Pancreas (tissue), 10 donors: ENCODE measurements around the gene NAV2. TPM values are rescaled to one million over a fixed set of nuclear protein-coding genes. Genes with fewer than 3 reads are reported as not detected.

ENCODE experiments used
- ATAC-seq, 4 donors: fragments of 200-7000 bp; cut with Tn5 transposase; one replicate each; pipeline versions ENCODE4 v1.8.0 to v1.9.1; 2020; ENCODE audit warnings: mild to moderate bottlenecking in 4 of 4, moderate library complexity in 4 of 4
- DNase-seq, 6 donors: peaks; one replicate each; pipeline ENCODE4 v3.0.0-alpha.2; 2020
- FAIRE-seq: peaks from 2 replicates; lab custom pipeline; 2012; peaks lifted over from hg19 to GRCh38; lab: Jason Lieb, UNC
- H3K27ac ChIP-seq, 4 donors: fragments of 200-600 bp; sonication (generic); 1 replicate in 3 of 4; 2 replicates in 1 of 4; pipeline versions ENCODE4 v1.5.0 to v1.8.0; 2020
- H3K27me3 ChIP-seq, 4 donors: fragments of 200-600 bp; one replicate each; pipeline ENCODE4 v1.8.0; 2021
- H3K36me3 ChIP-seq, 3 donors: fragments of 200-600 bp; sonication (generic) in 1 of 3; one replicate each; pipeline versions ENCODE4 v1.5.0 to v1.8.0; 2020 to 2021
- H3K4me1 ChIP-seq, 3 donors: fragments of 200-600 bp; one replicate each; pipeline ENCODE4 v1.8.0; 2021
- H3K4me3 ChIP-seq, 4 donors: fragments of 200-600 bp; sonication (generic) in 2 of 4; one replicate each; pipeline versions ENCODE4 v1.5.0 to v1.8.0; 2020 to 2021
- H3K9me3 ChIP-seq, 4 donors: fragments of 200-600 bp; one replicate each; pipeline ENCODE4 v1.8.0; 2021
- WGBS, 2 donors: extraction: QIAGEN DNeasy Blood & Tissue Kit; methylation state at CpG; one replicate each; pipeline ENCODE4 v1.1.7; 2013; 5-methylcytosine and 5-hydroxymethylcytosine counted together
- intact Hi-C, 3 donors: fragments of 100-400 bp; cut with DNase I; formaldehyde crosslinking; loops; one replicate each; pipeline versions ENCODE4 v1.11.1 to v1.14.2; 2022
- polyA plus RNA-seq, 2 donors: library from polyadenylated mRNA; stranded (reverse); fragments of 200-250 nt; gene quantifications; one replicate each; pipeline ENCODE4 v1.2.3, GENCODE V29; 2013
- total RNA-seq, 6 donors: library from RNA; stranded (reverse); fragmentation: NEBNext Ultra II Directional in 4 of 6; extraction: Animal tissue kit (Norgen Biotek cat#: 25700) in 4 of 6; gene quantifications; one replicate each; pipeline versions ENCODE4 v1.2.1 to v1.2.4, GENCODE V29; 2021 to 2023
- TF ChIP-seq, protein P1 (sequence below), 4 donors: fragments of 200-600 bp; sonication (generic) in 3 of 4; IDR thresholded peaks; one replicate each; pipeline versions ENCODE4 v1.5.0 to v1.8.0; 2021; ENCODE audit warnings: antibody characterized with exemption in 4 of 4
- donor health status: healthy with polysubstance abuse.
- donor health status: DM: no; HTN: no; CAD: no; lungs with moderate emphysema.
- donor health status: DM: no; HTN: no; CAD: no.
- donor health status: control.
- donor health status: control.
- donor health status: Bipolar disorder and iron deficiency.
- donor health status: DM: yes; HTN: yes; CAD: no.
- donor health status: DM: no; HTN: no; CAD: no.
- donor health status: DM: no; HTN: no; CAD: no.
- donor health status: DM: yes; HTN: yes; CAD: no.

The NAV2 gene
- total and polyA plus RNA-seq, 8 donors: 5.8 to 26.9 (median 16.3) TPM

DNA sequence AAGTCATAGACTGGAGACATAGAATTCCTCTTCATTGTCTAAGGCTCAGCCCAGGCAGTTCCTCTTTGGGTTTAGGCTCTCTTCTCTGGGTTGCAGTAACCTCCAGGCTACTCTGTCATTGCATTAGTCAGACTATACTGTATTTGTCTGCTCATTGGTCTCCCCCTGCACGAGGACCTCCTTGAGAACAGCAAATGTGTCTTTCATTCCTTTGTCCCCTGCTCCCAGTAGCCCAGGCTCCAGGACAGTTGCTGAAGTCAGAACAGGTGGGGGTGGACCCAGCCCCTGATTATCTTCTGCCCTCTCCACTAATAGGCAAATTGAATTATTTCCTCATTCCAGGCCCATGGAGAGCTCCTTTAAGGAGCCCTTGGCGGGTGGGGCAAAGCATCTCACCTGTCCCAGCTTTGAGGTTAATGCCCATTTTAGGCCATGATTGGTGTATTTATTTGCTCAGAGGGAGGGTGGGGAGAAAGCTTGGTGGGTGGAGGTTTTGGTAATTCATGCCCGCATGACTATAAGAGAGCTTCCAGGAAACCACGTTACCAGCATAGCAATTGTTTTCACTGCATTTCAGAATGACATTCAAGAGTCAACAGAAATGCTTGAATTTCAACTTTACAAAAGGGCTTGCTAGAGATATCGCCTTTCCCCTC lies 40.9 kb downstream of the NAV2 start:
- 92 to 94% methylated on average over 5 of the region's 5 CpGs for WGBS, 2 donors
- ATAC-seq (peak in 2 of 4 donors; percentile 55 to 68), FAIRE-seq (no peak), DNase-seq (no peak)
- intact Hi-C loops: no loop called here
- no peaks in the 10 kb centered on the region for H3K4me1 ChIP-seq
- H3K27me3 ChIP-seq: no peaks in the 10 kb centered on the region
- H3K9me3 ChIP-seq: no peaks in the 10 kb centered on the region
- no peak overlapping the region for H3K27ac ChIP-seq
- no peak overlapping the region for H3K4me3 ChIP-seq
- TF ChIP-seq, protein P1, sequence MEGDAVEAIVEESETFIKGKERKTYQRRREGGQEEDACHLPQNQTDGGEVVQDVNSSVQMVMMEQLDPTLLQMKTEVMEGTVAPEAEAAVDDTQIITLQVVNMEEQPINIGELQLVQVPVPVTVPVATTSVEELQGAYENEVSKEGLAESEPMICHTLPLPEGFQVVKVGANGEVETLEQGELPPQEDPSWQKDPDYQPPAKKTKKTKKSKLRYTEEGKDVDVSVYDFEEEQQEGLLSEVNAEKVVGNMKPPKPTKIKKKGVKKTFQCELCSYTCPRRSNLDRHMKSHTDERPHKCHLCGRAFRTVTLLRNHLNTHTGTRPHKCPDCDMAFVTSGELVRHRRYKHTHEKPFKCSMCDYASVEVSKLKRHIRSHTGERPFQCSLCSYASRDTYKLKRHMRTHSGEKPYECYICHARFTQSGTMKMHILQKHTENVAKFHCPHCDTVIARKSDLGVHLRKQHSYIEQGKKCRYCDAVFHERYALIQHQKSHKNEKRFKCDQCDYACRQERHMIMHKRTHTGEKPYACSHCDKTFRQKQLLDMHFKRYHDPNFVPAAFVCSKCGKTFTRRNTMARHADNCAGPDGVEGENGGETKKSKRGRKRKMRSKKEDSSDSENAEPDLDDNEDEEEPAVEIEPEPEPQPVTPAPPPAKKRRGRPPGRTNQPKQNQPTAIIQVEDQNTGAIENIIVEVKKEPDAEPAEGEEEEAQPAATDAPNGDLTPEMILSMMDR (IDR thresholded peaks at IDR 0.05): no peak
- H3K36me3 ChIP-seq: no peaks in the 10 kb centered on the region

DNA sequence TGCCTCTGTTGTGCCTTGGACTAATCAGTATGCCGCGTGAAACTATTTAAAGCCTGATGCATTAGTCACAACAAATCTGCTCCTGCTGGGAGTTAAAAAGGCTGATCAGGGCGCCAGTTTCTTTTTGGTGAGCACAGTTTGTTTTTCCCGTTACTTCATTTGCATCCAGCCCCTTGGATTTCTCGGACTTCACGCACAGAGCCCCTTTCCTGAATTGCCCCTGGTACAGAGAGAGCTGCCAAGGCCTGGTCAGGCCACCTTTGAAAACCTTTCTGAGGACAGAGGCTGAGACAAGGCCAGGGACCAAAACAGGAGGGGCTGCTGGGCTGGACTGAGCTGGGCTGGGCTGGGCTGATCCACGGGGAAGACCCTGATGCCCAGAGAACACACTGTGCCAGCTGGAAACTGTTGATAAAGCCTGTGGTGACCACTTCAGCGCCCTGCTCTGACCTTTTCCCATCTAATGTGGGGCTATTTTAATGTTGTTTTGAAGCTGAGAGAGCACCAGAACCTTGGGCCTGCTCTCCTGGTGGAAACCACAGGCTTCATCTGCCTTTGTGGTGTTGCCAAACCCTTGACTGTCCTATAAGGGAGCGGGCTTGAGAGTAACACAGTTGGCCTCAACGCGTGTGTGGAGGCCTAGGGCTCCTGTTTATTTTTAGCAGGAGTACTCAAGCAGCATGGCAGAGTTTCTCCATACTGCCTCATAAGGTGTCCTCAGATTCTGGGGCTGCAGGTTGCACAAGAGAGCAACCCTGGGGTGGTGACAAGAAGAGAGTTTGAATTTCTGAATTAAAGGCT lies 44.2 kb downstream of the NAV2 start:
- no peaks in the 10 kb centered on the region for H3K27me3 ChIP-seq
- H3K9me3 ChIP-seq: no peaks in the 10 kb centered on the region
- ATAC-seq (no peak), DNase-seq (no peak), FAIRE-seq (no peak)
- WGBS, 2 donors: 84 to 87% methylated on average over 11 of the region's 11 CpGs
- intact Hi-C loops: no loop called here
- H3K4me3 ChIP-seq: no peak overlapping the region
- no peak overlapping the region for H3K27ac ChIP-seq
- H3K36me3 ChIP-seq: no peaks in the 10 kb centered on the region
- no peaks in the 10 kb centered on the region for H3K4me1 ChIP-seq
- TF ChIP-seq, protein P1 (IDR thresholded peaks at IDR 0.05): no peak

DNA sequence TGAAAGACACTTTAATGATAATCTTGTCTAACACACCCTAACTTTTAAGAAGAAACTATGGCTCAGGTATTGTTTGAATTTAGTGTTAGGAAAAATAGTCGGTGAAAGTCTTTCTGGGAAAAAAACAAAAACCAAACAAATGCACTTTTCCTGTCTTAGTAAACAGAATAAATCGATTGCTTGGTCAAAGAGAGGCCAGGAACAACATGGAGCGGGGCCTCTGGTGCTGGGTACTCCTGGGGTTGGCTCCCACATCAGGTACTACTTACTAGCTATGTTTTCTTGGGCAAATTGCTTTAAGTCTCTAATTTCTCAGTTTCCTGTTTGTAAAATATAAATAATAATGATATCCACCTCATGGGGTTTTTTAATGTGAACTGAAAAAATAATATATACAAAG lies 46.8 kb downstream of the NAV2 start:
- Histone ChIP-seq H3K27ac (no peak overlapping the region), H3K9me3 (no peaks in the 10 kb centered on the region), H3K4me3 (no peak overlapping the region), H3K4me1 (peaks cover 0 to 4% (median 0%) of the 10 kb centered on the region in 3 donors), H3K36me3 (no peaks in the 10 kb centered on the region), H3K27me3 (no peaks in the 10 kb centered on the region)
- no peak for DNase-seq
- no peak for ATAC-seq
- no peak for FAIRE-seq
- TF ChIP-seq, protein P1 (IDR thresholded peaks at IDR 0.05): no peak
- intact Hi-C loops: no loop called here
- WGBS, 2 donors: 45 to 55% methylated on average over 3 of the region's 3 CpGs

DNA sequence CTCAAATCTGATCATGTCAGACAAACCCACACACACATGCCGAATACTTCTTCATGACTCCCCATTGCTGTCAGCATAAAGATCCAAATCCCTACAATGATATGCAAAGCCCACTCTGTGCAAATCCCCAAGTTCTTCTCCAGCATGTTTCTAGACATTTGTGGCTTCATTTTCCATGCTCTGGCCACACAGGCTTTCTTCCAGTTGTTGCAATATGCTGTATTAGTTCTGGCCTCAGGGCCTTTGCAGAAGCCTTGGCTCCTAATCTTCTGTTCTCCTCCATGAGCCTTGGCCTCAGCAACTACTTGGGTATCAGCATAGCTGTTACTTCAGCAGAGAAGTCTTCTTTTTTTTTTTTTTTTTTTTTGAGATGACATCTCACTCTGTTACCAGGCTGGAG lies 49.6 kb downstream of the NAV2 start:
- Histone ChIP-seq H3K9me3 (no peaks in the 10 kb centered on the region), H3K4me3 (no peak overlapping the region), H3K27me3 (no peaks in the 10 kb centered on the region), H3K4me1 (peaks cover 0 to 4% (median 0%) of the 10 kb centered on the region in 3 donors), H3K27ac (no peak overlapping the region), H3K36me3 (no peaks in the 10 kb centered on the region)
- TF ChIP-seq, protein P1 (IDR thresholded peaks at IDR 0.05): no peak
- DNase-seq (no peak), FAIRE-seq (no peak), ATAC-seq (no peak)
- WGBS, 2 donors: 75 to 92% methylated on average over 1 of the region's 1 CpG
- intact Hi-C loops: no loop called here

DNA sequence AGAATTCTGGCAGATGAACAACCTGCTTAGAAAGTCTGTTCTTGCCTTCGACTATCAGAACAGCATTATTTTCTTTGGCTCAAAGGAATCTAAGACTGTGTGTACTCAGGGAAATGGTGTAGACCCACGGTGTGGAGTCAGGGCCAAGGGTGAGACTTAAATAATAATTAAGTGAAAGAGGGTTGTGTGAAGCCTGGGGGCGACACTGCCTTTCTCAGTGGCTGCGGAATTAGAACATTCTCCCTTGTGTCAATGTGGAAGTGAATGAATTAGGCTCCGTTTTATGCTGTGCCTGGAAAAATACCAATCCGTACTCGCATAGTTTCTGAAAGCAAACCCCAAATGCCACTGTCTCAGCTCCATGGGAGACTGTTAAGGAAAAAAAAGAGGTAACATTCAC lies 50.7 kb downstream of the NAV2 start:
- Histone ChIP-seq H3K4me3 (no peak overlapping the region), H3K27me3 (no peaks in the 10 kb centered on the region), H3K36me3 (no peaks in the 10 kb centered on the region), H3K27ac (no peak overlapping the region), H3K9me3 (no peaks in the 10 kb centered on the region), H3K4me1 (peaks cover 0 to 4% (median 0%) of the 10 kb centered on the region in 3 donors)
- DNase-seq (no peak), FAIRE-seq (no peak), ATAC-seq (peak; percentile 52 to 88 (median 72))
- intact Hi-C loops: no loop called here
- TF ChIP-seq, protein P1 (IDR thresholded peaks at IDR 0.05): no peak
- 34 to 42% methylated on average over 7 of the region's 7 CpGs for WGBS, 2 donors
